Left lung (tissue), 10 donors: ENCODE data around the gene STK33. TPM values are rescaled to one million over a fixed set of nuclear protein-coding genes. Genes with fewer than 3 reads are reported as not detected.
"Not testable (repeated sequence)": the region's sequence is repeated elsewhere in the genome, so short reads cannot be mapped to it uniquely, and the experiment has no call there.

Experiments used
- ATAC-seq: fragments of 200-7000 bp; cut with Tn5 transposase; one replicate; pipeline ENCODE4 v1.9.1; 2020; ENCODE audit warnings: moderate library complexity
- DNase-seq, 4 donors: peaks; one replicate each; pipeline ENCODE4 v3.0.0-alpha.2; 2013 to 2020
- H3K27ac ChIP-seq, 2 donors: fragments of 200-600 bp; sonication (generic) in 1 of 2; one replicate each; pipeline versions ENCODE4 v1.5.0 to v1.8.0; 2020 to 2021
- H3K27me3 ChIP-seq, 2 donors: fragments of 200-600 bp; sonication (generic) in 1 of 2; one replicate each; pipeline versions ENCODE4 v1.5.0 to v1.8.0; 2020 to 2021
- H3K36me3 ChIP-seq, 2 donors: fragments of 200-600 bp; sonication (generic) in 1 of 2; one replicate each; pipeline versions ENCODE4 v1.5.0 to v1.8.0; 2020 to 2021
- H3K4me1 ChIP-seq, 2 donors: fragments of 200-600 bp; one replicate each; pipeline ENCODE4 v1.8.0; 2021
- H3K4me3 ChIP-seq, 2 donors: fragments of 200-600 bp; sonication (generic) in 1 of 2; one replicate each; pipeline versions ENCODE4 v1.5.0 to v1.8.0; 2020 to 2021; ENCODE audit warnings: mild to moderate bottlenecking in 1 of 2
- H3K9me3 ChIP-seq, 2 donors: fragments of 200-600 bp; sonication (generic) in 1 of 2; one replicate each; pipeline versions ENCODE4 v1.5.0 to v1.8.0; 2020 to 2021
- CTCF ChIP-seq, 2 donors: fragments of 200-600 bp; sonication (generic) in 1 of 2; IDR thresholded peaks; one replicate each; pipeline versions ENCODE4 v1.5.0 to v1.8.0; 2021; ENCODE audit warnings: antibody characterized with exemption in 2 of 2
- intact Hi-C, 2 donors: fragments of 100-400 bp; cut with DNase I; formaldehyde crosslinking; loops; one replicate each; pipeline versions ENCODE4 v1.11.2 to v1.14.2; 2022
- polyA plus RNA-seq, 6 donors: library from polyadenylated mRNA; unstranded; fragments of 120-200 nt; gene quantifications; one replicate each; pipeline ENCODE4 v1.2.1, GENCODE V29; 2013; ENCODE audit not compliant: insufficient read length in 6 of 6
- total RNA-seq, 2 donors: library from RNA; stranded (reverse); fragmentation: NEBNext Ultra II Directional; extraction: Animal tissue kit (Norgen Biotek cat#: 25700); gene quantifications; one replicate each; pipeline ENCODE4 v1.2.1, GENCODE V29; 2021
- donor health status: DM: no; HTN: yes; CAD: no.
- donor health status: DM: no; HTN: no; CAD: no.

Gene STK33
- total and polyA plus RNA-seq, 8 donors, result 16.6 to 31.0 (median 24.0) TPM

- no peak for TF ChIP-seq CTCF (IDR thresholded peaks at IDR 0.05)
- no peak for ATAC-seq
- intact Hi-C loops, result no loop called here
Observed at GRCh38 chr11:8487261-8487660, 106.8 kb downstream of the STK33 start.

GRCh38 chr11:8484251-8484650 is 109.8 kb downstream of the STK33 start:
- no peak overlapping the region for H3K4me3 ChIP-seq
- TF ChIP-seq CTCF (IDR thresholded peaks at IDR 0.05), result no peak
- ATAC-seq, result no peak
- no peaks in the 10 kb centered on the region for H3K36me3 ChIP-seq
- intact Hi-C loops, result no loop called here
- no peaks in the 10 kb centered on the region for H3K4me1 ChIP-seq
- no peak overlapping the region for H3K27ac ChIP-seq
- H3K9me3 ChIP-seq, result peaks cover 0 to 5% of the 10 kb centered on the region in 2 donors
- no peaks in the 10 kb centered on the region for H3K27me3 ChIP-seq
- no peak for DNase-seq

More at GRCh38 chr11:8487261-8487660, 106.8 kb downstream of the STK33 start:
- Histone ChIP-seq H3K36me3 (no peaks in the 10 kb centered on the region), H3K27ac (no peak overlapping the region), H3K9me3 (peaks cover 0 to 14% of the 10 kb centered on the region in 2 donors), H3K27me3 (no peaks in the 10 kb centered on the region), H3K4me3 (no peak overlapping the region), H3K4me1 (no peaks in the 10 kb centered on the region)
- DNase-seq, result no peak

- no peak overlapping the region for H3K4me3 ChIP-seq
- intact Hi-C loops, result no loop called here
- H3K27me3 ChIP-seq, result no peaks in the 10 kb centered on the region
- DNase-seq, result no peak
- no peak for TF ChIP-seq CTCF (IDR thresholded peaks at IDR 0.05)
- H3K9me3 ChIP-seq, result no peaks in the 10 kb centered on the region
- H3K36me3 ChIP-seq, result no peaks in the 10 kb centered on the region
- peak; percentile 50 for ATAC-seq
- no peaks in the 10 kb centered on the region for H3K4me1 ChIP-seq
- no peak overlapping the region for H3K27ac ChIP-seq
Observed at GRCh38 chr11:8480858-8481257, 113.2 kb downstream of the STK33 start.

GRCh38 chr11:8477680-8478079 is 116.3 kb downstream of the STK33 start:
- TF ChIP-seq CTCF (IDR thresholded peaks at IDR 0.05), result no peak
- Histone ChIP-seq H3K27me3 (no peaks in the 10 kb centered on the region), H3K36me3 (no peaks in the 10 kb centered on the region), H3K4me3 (no peak overlapping the region), H3K27ac (no peak overlapping the region), H3K4me1 (no peaks in the 10 kb centered on the region), H3K9me3 (no peaks in the 10 kb centered on the region)
- no peak for DNase-seq
- intact Hi-C loops, result no loop called here
- no peak for ATAC-seq

GRCh38 chr11:8477151-8477550 is 116.9 kb downstream of the STK33 start:
- H3K36me3 ChIP-seq, result no peaks in the 10 kb centered on the region
- intact Hi-C loops, result no loop called here
- H3K27me3 ChIP-seq, result no peaks in the 10 kb centered on the region
- H3K4me3 ChIP-seq, result no peak overlapping the region
- H3K27ac ChIP-seq, result no peak overlapping the region
- H3K9me3 ChIP-seq, result no peaks in the 10 kb centered on the region
- ATAC-seq (no peak), DNase-seq (no peak)
- H3K4me1 ChIP-seq, result no peaks in the 10 kb centered on the region
- TF ChIP-seq CTCF (IDR thresholded peaks at IDR 0.05), result no peak

- H3K27me3 ChIP-seq, H3K4me1 ChIP-seq, H3K4me3 ChIP-seq, ATAC-seq, intact Hi-C loops, H3K36me3 ChIP-seq, H3K27ac ChIP-seq, DNase-seq: not testable (repeated sequence)
- peaks cover 0 to 26% of the 10 kb centered on the region in 2 donors for H3K9me3 ChIP-seq
Observed at GRCh38 chr11:8467806-8468205, 126.2 kb downstream of the STK33 start.

GRCh38 chr11:8467356-8467755 is 126.7 kb downstream of the STK33 start:
- DNase-seq, intact Hi-C loops, H3K4me3 ChIP-seq, ATAC-seq, H3K4me1 ChIP-seq, H3K36me3 ChIP-seq, H3K27ac ChIP-seq, H3K27me3 ChIP-seq: not testable (repeated sequence)
- peaks cover 0 to 26% of the 10 kb centered on the region in 2 donors for H3K9me3 ChIP-seq

- H3K4me3 ChIP-seq, H3K27ac ChIP-seq, H3K36me3 ChIP-seq, intact Hi-C loops, H3K4me1 ChIP-seq, ATAC-seq, H3K27me3 ChIP-seq, DNase-seq: not testable (repeated sequence)
- H3K9me3 ChIP-seq, result peaks cover 0 to 26% of the 10 kb centered on the region in 2 donors
Observed at GRCh38 chr11:8466884-8467283, 127.1 kb downstream of the STK33 start.
